Effector memory CD8-positive, alpha-beta T cell (primary cell): ENCODE measurements around the gene COG5.

Experiments used
- ATAC-seq: fragments of 150-1000 bp; cut with Tn5 transposase; replicated peaks from 2 replicates; pipeline ENCODE4 v1.10.0; 2021; ENCODE audit warnings: mild to moderate bottlenecking, moderate library complexity
- DNase-seq, 3 experiments: peaks; one replicate each; pipeline ENCODE4 v3.0.0; 2021
- H3K27ac Mint-ChIP-seq, 2 donors: one replicate each; pipeline ENCODE4 v1.8.0; 2022; ENCODE audit warnings: mild to moderate bottlenecking in 2 of 2, mixed read lengths in 2 of 2, moderate library complexity in 2 of 2
- H3K27me3 Mint-ChIP-seq, 2 donors: one replicate each; pipeline ENCODE4 v1.8.0; 2022; ENCODE audit warnings: mixed read lengths in 2 of 2
- H3K36me3 Mint-ChIP-seq: one replicate; pipeline ENCODE4 v1.8.0; 2022; ENCODE audit warnings: mild to moderate bottlenecking, moderate library complexity, mixed read lengths; ENCODE audit not compliant: insufficient read depth
- H3K4me1 Mint-ChIP-seq, 2 donors: one replicate each; pipeline ENCODE4 v1.8.0; 2022; ENCODE audit warnings: low read depth in 2 of 2, mixed read lengths in 2 of 2
- H3K4me3 Mint-ChIP-seq, 2 donors: one replicate each; pipeline ENCODE4 v1.8.0; 2022; ENCODE audit warnings: mild to moderate bottlenecking in 2 of 2, mixed read lengths in 2 of 2, moderate library complexity in 2 of 2
- H3K9me3 Mint-ChIP-seq, 2 donors: one replicate each; pipeline ENCODE4 v1.8.0; 2022; ENCODE audit warnings: mixed read lengths in 2 of 2

The COG5 gene

DNA sequence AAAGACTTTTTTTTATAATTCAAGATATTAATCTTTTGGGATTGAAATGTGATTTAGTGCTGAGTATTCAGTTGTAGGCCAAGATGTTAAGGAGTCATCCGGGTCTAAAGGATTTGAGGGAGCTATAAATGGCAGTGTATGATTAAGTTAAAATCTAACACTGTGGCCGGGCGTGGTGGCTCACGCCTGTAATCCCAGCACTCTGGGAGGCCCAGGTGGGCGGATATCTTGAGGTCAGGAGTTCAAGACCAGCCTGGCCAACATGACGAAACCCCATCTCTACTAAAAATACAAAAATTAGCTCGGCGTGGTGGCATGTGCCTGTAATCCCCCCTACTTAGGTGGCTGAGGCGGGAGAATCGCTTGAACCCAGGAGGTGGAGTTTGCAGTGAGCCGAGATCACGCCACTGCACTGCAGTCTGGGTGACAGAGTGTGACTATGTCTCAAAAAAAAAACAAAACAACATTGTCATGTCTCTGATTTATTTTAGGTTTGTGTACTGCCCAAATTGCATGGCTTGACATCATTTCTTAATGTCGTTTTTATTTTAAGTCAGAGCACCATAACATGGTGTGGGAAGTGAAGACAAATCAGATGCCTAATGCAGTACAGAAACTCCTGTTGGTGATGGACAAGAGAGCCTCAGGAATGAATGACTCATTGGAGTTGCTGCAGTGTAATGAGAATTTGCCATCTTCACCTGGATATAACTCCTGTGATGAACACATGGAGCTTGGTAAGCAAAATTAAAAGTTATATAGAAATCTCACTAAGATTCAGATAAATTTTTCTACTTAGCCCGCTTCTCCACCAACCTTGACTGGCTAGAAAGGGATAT is 384.2 kb downstream of the COG5 start:
- ATAC-seq (no peak), DNase-seq (no peak)
- Mint-ChIP-seq H3K27ac (peak overlapping the region; percentile 4 to 54), H3K27me3 (no peaks in the 10 kb centered on the region), H3K4me1 (peaks cover 22 to 37% of the 10 kb centered on the region in 2 donors), H3K9me3 (no peaks in the 10 kb centered on the region), H3K4me3 (peak overlapping the region; percentile 23 to 53), H3K36me3 (peaks cover 71% of the 10 kb centered on the region)

DNA sequence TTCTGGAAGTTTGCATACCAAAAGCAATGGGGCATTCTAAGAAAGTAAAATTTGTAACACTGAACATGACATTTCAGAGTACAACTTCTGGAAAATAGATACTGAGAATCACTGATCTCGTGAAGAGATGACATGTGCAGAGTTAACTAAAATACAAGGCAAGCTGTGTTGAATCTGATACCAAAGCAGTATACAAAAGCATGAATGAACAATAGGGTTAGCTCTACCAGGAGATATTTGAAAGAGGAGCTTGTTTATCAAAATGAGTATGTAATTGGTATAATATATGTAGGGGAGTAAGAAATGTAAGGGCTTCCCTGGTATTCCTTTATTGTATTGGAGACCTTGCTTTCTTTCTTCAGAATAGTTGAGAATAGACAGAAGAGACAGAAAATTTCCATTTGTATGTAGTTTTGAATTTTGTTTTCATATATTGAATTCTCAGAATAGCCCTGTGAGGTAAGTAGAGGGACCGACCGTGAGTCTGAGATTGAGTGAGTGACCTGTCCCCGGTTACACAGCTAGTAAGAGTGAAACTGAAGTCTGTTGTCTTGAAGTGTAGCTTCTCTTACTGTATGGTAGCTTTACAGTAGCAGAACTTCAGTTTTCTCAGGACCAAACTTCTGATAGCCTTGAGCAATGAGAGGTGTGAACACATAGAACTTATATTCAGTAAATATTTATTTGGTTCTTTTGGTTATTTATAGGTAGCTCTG is 389.9 kb downstream of the COG5 start:
- H3K9me3 Mint-ChIP-seq, result no peaks in the 10 kb centered on the region
- peak overlapping the region; percentile 5 to 52 for H3K4me3 Mint-ChIP-seq
- ATAC-seq, result no peak
- peak overlapping the region; percentile 8 to 42 for H3K27ac Mint-ChIP-seq
- peaks cover 57% of the 10 kb centered on the region for H3K36me3 Mint-ChIP-seq
- no peaks in the 10 kb centered on the region for H3K27me3 Mint-ChIP-seq
- peaks cover 43 to 55% of the 10 kb centered on the region in 2 donors for H3K4me1 Mint-ChIP-seq
- DNase-seq, result no peak

- Mint-ChIP-seq H3K9me3 (no peaks in the 10 kb centered on the region), H3K27ac (peak overlapping the region in 1 of 2 donors; percentile 8), H3K27me3 (no peaks in the 10 kb centered on the region), H3K4me3 (peak overlapping the region; percentile 22 to 52), H3K4me1 (peaks cover 47 to 57% of the 10 kb centered on the region in 2 donors), H3K36me3 (peaks cover 58% of the 10 kb centered on the region)
- no peak for ATAC-seq
- no peak for DNase-seq
These were observed 390.5 kb downstream of the COG5 start for GRCh38 chr7:107173191-107173590.

- peak overlapping the region; percentile 22 to 97 for H3K4me3 Mint-ChIP-seq
These were observed 391.3 kb downstream of the COG5 start for GRCh38 chr7:107172276-107173032.

GRCh38 chr7:107171496-107171895 is 392.2 kb downstream of the COG5 start:
- DNase-seq (no peak), ATAC-seq (no peak)
- Mint-ChIP-seq H3K9me3 (no peaks in the 10 kb centered on the region), H3K4me3 (peak overlapping the region in 1 of 2 donors; percentile 97), H3K36me3 (peaks cover 71% of the 10 kb centered on the region), H3K27ac (peak overlapping the region in 1 of 2 donors; percentile 46), H3K4me1 (peaks cover 47 to 49% of the 10 kb centered on the region in 2 donors), H3K27me3 (no peaks in the 10 kb centered on the region)

More at GRCh38 chr7:107172276-107173032, 391.3 kb downstream of the COG5 start:
- Mint-ChIP-seq H3K4me1 (peaks cover 52 to 54% of the 10 kb centered on the region in 2 donors), H3K36me3 (peaks cover 64% of the 10 kb centered on the region), H3K27me3 (no peaks in the 10 kb centered on the region), H3K27ac (peak overlapping the region in 1 of 2 donors; percentile 8), H3K9me3 (no peaks in the 10 kb centered on the region)
- no peak for DNase-seq
- no peak for ATAC-seq

DNA sequence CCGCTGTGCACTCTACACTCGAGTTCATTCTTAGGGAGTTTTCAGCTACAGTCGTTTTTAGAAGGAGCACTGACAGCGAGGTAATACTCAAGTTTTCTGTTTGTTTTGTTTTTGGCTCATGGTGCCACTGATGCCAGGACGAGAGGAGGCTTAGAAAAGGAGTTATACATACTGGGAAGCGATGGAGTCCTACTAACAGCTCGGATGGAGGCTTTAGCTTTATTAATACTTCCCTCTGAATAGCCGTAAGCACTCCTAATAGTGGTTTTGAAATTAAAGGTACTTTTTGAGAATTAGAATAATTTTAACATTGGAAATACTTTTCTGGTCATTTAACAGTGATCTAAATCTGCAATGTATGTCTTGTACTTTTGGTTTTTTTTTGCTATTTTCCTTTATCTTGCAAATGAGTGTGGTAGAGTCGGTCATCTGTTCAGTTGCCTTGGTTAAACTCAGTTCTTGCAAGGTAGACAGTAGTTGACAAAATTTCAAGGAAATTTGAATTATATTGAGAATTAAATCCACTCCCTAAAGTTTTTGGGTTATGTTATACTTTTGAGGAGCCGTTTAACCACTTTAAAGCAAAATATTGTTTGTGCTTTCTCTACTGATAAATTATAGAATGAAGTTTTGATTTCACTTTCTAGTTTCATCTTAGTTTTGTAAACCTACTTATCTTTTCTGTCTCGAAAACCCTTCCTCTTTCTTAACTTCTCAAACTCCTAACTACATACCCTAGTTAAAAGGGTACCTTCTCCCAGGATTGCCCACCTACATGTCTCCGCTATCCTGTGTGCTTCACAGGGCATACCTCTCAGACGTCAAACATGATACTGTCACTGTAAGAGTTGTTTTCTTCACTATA is 393.4 kb downstream of the COG5 start:
- ATAC-seq (no peak), DNase-seq (no peak)
- no peaks in the 10 kb centered on the region for H3K9me3 Mint-ChIP-seq
- peaks cover 3 to 5% of the 10 kb centered on the region in 2 donors for H3K27me3 Mint-ChIP-seq
- H3K4me1 Mint-ChIP-seq, result peaks cover 45 to 51% of the 10 kb centered on the region in 2 donors
- peak overlapping the region; percentile 95 to 97 for H3K4me3 Mint-ChIP-seq
- peaks cover 62% of the 10 kb centered on the region for H3K36me3 Mint-ChIP-seq
- peak overlapping the region; percentile 99 for H3K27ac Mint-ChIP-seq

DNA sequence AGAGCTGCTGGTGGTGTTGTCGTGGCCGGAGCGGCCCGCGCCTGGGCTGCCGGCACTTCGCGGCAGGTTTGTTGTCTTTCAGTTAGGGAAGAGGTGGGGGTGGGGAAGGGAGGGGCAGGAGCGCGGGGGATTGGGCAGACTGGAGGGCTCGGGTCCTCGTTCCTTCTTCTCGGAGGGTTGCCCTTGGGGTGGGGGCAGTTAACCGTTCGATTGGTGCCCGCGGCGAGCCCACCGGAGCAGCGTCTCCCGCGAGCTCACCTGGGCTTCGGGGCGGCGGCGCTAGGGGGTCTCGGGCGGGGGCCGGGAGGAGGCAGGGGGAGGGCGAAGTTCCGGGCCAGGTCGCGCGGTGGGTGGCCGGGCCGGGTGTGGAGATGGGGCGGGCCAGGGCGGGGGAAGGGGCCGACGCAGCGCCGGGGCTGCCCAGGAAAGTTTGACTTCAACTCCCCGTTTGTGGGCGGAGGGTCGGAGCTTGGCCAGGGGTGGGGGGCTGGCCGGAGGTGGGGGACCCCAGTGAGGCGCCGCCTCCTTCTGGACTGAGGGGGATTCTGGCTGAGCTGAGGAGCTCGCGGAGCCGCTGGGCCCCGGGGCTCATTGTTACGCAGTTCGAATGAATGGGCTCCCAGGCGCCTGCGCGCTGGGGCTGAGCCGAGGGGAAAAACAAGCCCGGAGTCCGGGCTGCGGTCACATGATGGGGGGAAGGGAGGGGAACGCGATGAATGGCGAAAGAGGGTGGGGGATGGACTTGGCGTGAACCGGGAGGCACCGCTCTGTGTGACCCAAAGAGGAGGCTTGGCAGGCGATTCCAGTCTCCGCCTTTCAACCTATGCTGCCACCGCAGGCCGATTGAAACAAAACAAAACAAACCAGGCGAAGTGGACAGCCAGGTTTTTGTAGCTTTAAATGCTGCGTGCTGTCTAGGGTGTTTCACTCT is 394.3 kb downstream of the COG5 start:
- Mint-ChIP-seq H3K4me1 (peaks cover 43% of the 10 kb centered on the region in 2 donors), H3K36me3 (peaks cover 60% of the 10 kb centered on the region), H3K9me3 (no peaks in the 10 kb centered on the region), H3K27ac (peak overlapping the region; percentile 99), H3K27me3 (peaks cover 6 to 14% of the 10 kb centered on the region in 2 donors), H3K4me3 (peak overlapping the region; percentile 95 to 97)
- ATAC-seq, result peak; percentile 16
- peak; percentile 79 to 80 (median 79) for DNase-seq

DNA sequence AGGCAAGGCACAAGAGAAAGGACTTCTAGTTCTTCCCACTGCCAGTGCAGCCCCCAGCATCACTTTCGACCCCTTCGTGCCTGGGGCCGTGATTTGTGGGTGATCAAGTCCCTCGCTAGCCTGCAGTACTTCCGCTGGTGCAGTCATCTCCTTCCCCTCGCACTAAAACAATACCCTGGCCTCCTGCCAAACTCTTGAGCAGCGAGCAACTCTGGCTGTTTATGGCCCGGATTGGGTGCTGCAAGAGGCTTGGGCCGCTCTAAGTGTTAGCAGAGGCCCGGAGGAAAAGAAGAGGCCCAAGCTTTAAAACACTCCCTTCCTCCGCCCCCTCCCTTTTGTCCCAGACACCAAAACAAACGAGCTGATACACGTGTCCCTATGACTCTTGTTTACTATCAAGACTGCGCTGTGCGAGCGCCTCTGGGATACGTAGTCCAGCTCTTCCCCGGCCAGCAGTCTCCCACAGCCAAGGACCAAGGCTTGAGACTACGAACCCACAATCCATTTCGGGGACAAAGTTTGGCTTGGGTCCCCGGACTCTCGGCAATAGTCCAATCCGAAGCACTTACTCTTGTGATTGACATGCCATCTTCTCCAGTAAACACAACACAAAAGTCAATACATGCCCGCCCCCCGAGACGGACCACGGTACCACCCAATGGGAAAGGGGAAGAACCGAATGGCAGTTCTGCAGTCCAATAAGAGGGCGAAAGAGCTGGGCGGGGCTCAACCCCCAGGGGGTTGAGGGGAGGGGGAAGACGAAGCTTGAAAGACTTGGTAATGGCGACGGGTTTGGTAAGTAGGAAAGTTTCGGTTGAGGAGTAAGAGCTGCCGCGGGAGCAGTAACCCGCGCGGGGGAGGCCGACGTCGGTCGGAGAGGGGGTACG is 395.2 kb downstream of the COG5 start, which contains the start of gene HBP1:
Gene HBP1 (plus strand): TSS at position 771 of the 887 bp plus-strand sequence. CDS start 10,891 bp downstream, outside the sequence.
- Mint-ChIP-seq H3K4me1 (peaks cover 34 to 35% of the 10 kb centered on the region in 2 donors), H3K27me3 (peaks cover 6 to 18% of the 10 kb centered on the region in 2 donors), H3K36me3 (peaks cover 55% of the 10 kb centered on the region), H3K27ac (peak within 1 kb of the TSS; percentile 99), H3K4me3 (peak within 1 kb of the TSS; percentile 95 to 97), H3K9me3 (no peaks in the 10 kb centered on the region)
- ATAC-seq, result peak; percentile 78
- DNase-seq, result peak; percentile 96 to 98 (median 97)

DNA sequence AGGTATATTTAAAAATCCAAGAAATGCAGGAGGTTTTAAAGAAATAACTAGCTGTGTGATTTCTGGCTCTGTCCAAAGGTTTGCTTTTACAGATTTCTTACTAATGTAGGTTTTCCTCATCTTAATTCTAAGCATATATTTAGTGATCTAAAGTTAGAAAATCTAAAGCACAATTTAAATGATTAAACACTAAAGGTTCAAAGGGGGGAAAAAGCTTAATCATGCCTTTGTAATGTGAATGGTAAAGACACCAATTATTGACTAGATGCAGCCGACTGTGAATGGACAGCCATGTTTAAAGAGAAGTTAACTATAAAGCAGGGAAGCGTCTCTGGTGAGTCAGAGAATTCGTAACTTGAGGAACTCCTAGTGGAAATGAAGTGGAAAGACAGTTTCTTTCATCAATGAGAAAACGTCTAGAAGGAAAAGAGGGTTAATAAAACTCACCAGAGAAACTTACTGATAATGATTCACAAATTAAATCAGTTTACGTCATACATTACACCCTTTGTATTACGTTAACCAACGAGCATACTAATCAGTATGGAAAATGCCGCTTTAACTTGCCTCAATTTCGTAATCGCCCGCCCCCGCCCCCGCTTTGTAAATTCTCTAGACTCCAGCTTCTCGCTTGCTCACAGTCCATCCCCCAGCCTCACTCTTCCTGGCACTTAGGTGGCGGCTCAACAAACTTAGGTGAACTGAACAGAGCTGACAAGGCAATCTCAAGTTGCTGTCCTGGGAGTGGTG is 396.1 kb downstream of the COG5 start:
- Mint-ChIP-seq H3K27me3 (peaks cover 6 to 18% of the 10 kb centered on the region in 2 donors), H3K9me3 (no peaks in the 10 kb centered on the region), H3K4me3 (peak overlapping the region; percentile 95 to 97), H3K27ac (peak overlapping the region; percentile 99), H3K36me3 (peaks cover 51% of the 10 kb centered on the region), H3K4me1 (peaks cover 26 to 27% of the 10 kb centered on the region in 2 donors)
- ATAC-seq (peak; percentile 17), DNase-seq (peak in 2 of 3 experiments; percentile 15 to 27)

DNA sequence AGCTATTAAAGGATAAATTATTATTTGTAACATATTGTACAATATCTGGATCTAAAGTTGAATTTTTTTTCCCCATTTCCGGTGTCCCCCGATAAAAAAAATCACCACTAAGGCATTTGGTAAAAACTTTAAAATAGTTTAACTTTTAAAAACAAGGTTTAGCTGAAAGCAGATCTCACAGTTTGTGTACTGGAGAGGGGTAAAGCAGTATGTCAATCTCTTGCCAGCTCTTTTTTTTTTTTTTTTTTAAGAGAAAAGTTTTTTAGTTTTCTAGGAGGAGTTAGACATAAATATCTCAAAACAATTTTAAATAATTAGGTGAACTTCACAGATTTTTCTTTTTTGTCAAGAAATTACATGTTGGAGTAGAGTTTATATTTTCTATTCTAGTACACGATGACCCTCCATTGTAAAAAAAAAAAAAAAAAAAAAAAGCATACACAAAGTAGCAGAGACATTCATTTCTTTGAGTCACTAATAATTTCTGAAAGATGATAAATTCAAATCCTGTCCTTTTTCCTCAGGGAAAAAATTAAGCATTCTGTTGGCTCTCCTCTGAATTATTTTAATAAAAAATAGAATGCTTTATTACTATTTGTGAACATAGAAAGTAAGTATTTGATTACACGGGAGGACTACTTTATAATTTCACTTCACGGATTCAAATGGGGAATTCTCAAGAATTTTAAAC is 396.8 kb downstream of the COG5 start:
- Mint-ChIP-seq H3K27me3 (peaks cover 6 to 18% of the 10 kb centered on the region in 2 donors), H3K4me3 (peak overlapping the region; percentile 95 to 97), H3K4me1 (peaks cover 25 to 27% of the 10 kb centered on the region in 2 donors), H3K36me3 (peaks cover 49% of the 10 kb centered on the region), H3K9me3 (no peaks in the 10 kb centered on the region), H3K27ac (peak overlapping the region; percentile 99)
- DNase-seq, result no peak
- ATAC-seq, result no peak
